Ectodermal cell (in vitro differentiated cells): ENCODE results near the gene ABCB10.
"Not testable (repeated sequence)": the region's sequence is repeated elsewhere in the genome, so short reads cannot be mapped to it uniquely, and the experiment has no call there.

ENCODE experiments used
- H3K27ac ChIP-seq: 2 replicates; pipeline ENCODE4 v1.7.0; 2013; ENCODE audit warnings: mild to moderate bottlenecking, low read depth, low read length; ENCODE audit not compliant: insufficient read depth, poor library complexity, severe bottlenecking
- H3K27me3 ChIP-seq: 2 replicates; pipeline ENCODE4 v1.7.0; 2013; ENCODE audit warnings: mild to moderate bottlenecking, low read length; ENCODE audit not compliant: insufficient read depth, control insufficient read depth, poor library complexity, severe bottlenecking
- H3K36me3 ChIP-seq: one replicate; pipeline ENCODE4 v1.7.0; 2013; ENCODE audit warnings: low read length; ENCODE audit not compliant: control insufficient read depth, insufficient read depth
- H3K4me1 ChIP-seq: one replicate; pipeline ENCODE4 v1.7.0; 2013; ENCODE audit warnings: low read length; ENCODE audit not compliant: control insufficient read depth, insufficient read depth
- H3K4me3 ChIP-seq: 2 replicates; pipeline ENCODE4 v1.7.0; 2013; ENCODE audit warnings: low read depth, low read length, control low read depth; ENCODE audit not compliant: insufficient read depth
- H3K9me3 ChIP-seq: 2 replicates; pipeline ENCODE4 v1.7.0; 2013; ENCODE audit warnings: mild to moderate bottlenecking, low read length, moderate library complexity; ENCODE audit not compliant: control insufficient read depth
- WGBS, 2 experiments: methylation state at CpG; one replicate each; pipeline ENCODE4 v1.1.7; 2013; ENCODE audit warnings: missing lambda C conversion rate in 2 of 2; 5-methylcytosine and 5-hydroxymethylcytosine counted together

The ABCB10 gene

DNA sequence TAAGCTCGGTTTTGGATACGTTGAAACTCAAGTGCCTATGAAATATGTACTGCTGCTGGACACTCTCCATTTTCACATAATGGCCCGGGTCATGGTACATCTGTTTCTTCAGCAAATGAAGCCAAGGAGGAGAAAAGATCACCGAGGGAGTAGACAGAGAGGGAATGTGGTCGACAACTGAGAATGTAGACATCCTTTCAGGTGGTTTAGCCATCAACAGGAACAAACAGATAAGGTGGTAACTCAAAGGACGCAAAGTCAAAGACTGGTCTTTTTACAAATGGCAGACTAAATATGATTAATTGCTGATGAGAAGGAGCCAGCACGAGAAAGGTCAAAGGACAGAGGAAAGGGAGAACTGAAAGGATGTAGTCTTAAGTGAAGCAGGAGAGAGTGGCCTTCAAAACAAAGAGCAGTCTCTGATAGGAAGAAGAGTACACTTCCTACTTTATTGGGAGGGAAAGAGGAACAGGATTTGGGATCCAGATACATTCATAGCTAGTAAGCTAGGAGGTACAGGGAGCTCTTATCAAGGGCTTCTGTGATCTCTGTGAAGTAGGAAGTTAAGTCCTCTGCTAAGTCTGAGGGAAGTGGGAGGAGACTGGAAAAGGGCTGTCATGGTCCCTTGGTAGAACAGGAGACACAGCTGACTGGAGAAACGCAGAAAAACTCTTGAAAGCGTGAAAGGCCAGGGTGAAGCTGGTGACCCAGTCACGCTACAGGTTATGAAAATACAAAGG is 78.7 kb downstream of the ABCB10 start:
- no peak overlapping the region for H3K27ac ChIP-seq
- H3K36me3 ChIP-seq = peaks cover 33% of the 10 kb centered on the region
- 94 to 97% methylated on average over 9 to 10 of the region's 10 CpGs for WGBS, 2 experiments
- H3K4me3 ChIP-seq = no peak overlapping the region
- H3K27me3 ChIP-seq = no peaks in the 10 kb centered on the region
- no peaks in the 10 kb centered on the region for H3K9me3 ChIP-seq
- H3K4me1 ChIP-seq = no peaks in the 10 kb centered on the region

DNA sequence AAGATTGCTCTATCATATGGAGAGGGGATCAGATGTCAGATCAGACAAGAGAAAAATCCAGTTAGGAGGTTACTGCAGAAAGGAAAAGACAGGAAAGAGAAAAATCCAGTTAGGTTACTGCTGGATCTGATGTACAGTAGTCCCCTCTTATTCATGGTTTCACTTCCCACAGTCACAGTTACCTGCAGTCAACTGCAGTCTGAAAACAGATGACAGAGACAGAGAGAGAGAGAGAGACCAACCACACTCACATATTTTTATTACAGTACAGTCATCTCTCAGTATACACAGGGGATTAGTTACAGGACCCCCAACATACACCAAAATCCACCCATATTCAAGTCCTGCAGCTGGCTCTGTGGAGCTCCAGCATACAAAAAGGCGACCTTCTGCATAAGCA is 79.7 kb downstream of the ABCB10 start:
- no peak overlapping the region for H3K27ac ChIP-seq
- peaks cover 32% of the 10 kb centered on the region for H3K36me3 ChIP-seq
- H3K9me3 ChIP-seq = no peaks in the 10 kb centered on the region
- 92 to 97% methylated on average over 1 of the region's 1 CpG for WGBS, 2 experiments
- no peaks in the 10 kb centered on the region for H3K4me1 ChIP-seq
- H3K27me3 ChIP-seq = no peaks in the 10 kb centered on the region
- no peak overlapping the region for H3K4me3 ChIP-seq

DNA sequence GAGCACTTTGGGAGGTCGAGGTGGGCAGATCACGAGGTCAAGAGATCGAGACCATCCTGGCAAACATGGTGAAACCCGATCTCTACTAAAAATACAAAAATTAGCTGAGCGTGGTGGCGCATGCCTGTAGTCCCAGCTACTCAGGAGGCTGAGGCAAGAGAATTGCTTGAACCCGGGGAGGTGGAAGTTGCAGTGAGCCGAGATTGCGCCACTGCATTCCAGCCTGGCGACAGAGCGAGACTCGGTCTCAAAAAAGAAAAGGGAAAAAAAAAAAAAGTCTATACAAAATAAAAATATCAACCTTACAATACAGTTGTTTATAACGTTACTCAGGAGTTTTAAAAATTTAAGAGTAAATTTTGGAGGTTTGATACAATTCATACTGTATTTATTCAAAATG is 82.6 kb downstream of the ABCB10 start:
- H3K27ac ChIP-seq, H3K4me3 ChIP-seq, H3K4me1 ChIP-seq, H3K27me3 ChIP-seq, H3K9me3 ChIP-seq: not testable (repeated sequence)
- 96 to 97% methylated on average over 9 to 11 of the region's 13 CpGs for WGBS, 2 experiments
- H3K36me3 ChIP-seq = peaks cover 26% of the 10 kb centered on the region

DNA sequence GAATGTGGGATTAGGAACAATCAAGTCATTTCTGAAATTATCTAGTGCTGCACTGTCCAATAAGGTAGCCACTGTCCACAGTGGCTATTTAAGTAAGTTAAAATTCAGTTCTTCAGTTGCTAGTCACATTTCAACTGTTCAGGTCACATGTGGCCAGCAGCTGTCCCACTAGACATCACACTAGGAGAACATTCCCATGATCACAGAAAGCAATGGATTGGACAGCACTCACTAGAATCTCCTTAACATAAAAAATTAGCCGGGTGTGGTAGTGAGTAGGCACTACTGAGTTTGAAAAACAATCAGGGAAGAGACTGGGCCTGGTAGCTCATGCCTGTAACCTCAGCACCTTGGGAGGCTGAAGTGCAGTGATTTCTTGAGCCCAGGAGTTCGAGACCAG is 84.0 kb downstream of the ABCB10 start:
- Histone ChIP-seq H3K27ac (no peak overlapping the region), H3K36me3 (peaks cover 26% of the 10 kb centered on the region)
- 94 to 96% methylated on average over 2 of the region's 2 CpGs for WGBS, 2 experiments

DNA sequence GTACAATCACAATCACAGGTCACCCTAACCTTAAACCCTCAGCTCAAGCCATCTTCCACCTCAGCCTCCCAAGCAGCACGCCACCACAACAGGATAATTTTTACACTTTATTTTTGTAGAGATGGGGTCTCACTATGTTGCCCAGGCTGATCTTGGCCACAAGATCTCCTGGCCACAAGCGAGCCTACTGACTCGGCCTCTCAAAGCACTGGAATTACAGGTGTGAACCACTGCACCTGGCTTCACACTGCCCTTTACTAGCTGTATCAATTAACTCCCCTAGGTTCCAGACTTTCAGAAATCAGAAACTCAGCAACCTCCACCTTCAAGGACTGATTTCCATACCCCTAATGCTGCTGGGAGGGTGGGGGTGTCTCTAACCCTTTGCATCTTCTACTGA is 87.3 kb downstream of the ABCB10 start:
- Histone ChIP-seq H3K27me3 (no peaks in the 10 kb centered on the region), H3K4me1 (no peaks in the 10 kb centered on the region), H3K36me3 (peaks cover 20% of the 10 kb centered on the region), H3K27ac (no peak overlapping the region), H3K9me3 (no peaks in the 10 kb centered on the region), H3K4me3 (no peak overlapping the region)
- WGBS, 2 experiments = 94 to 97% methylated on average over 3 of the region's 3 CpGs

More for the DNA sequence above, 84.0 kb downstream of the ABCB10 start:
- Histone ChIP-seq H3K4me1 (no peaks in the 10 kb centered on the region), H3K4me3 (no peak overlapping the region), H3K9me3 (no peaks in the 10 kb centered on the region), H3K27me3 (no peaks in the 10 kb centered on the region)

DNA sequence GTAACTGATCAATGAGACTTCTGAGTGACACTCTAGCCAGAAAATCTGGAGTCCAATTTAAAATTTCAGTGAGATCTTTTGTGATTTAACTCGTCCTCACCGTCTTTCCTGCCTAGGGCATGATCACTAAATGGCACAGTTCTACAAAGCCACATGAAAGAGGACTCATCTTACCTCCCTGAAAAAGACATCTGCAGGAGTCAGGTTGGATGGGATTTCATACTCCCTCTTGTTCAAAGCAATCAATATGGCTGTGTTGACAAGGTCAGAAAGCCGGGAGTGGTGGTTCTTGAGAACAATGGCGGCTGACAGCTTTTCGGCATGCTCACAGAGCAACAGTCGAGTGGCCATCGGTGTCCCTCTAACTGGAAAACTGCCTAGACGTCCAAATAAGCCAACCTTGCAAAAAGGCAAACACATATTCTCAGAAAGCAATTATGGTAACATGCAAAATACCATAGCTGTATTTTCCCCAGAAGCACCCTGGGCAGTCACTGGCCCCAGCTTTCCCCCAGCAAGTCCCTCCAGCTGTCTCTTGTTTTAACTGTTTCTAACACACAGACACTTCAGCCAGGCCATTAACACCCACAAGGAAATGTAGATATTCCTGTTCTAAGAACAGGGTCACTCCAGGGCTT is 88.0 kb downstream of the ABCB10 start:
- WGBS, 2 experiments = 94% methylated on average over 8 of the region's 8 CpGs
- Histone ChIP-seq H3K4me1 (no peaks in the 10 kb centered on the region), H3K9me3 (no peaks in the 10 kb centered on the region), H3K27me3 (no peaks in the 10 kb centered on the region), H3K36me3 (peaks cover 18% of the 10 kb centered on the region), H3K4me3 (no peak overlapping the region), H3K27ac (no peak overlapping the region)

DNA sequence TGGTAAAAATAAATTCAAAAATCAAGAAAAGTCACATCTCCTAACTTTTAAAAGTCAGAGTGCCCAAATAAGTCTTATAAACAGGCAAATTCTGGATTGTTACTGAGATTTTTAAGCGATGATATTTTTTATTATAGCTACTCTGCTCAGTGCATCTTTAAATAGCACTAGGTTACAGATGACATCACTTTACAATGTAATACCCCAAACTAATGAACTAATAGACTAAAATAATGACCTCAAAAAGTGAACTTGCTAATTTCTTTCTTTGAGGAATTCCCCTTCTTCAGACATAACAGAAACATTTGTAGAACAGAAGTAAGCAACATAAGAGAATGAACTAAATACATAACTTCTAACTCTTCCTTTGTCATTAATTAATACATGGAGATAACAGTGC is 91.6 kb downstream of the ABCB10 start:
- no peaks in the 10 kb centered on the region for H3K27me3 ChIP-seq
- no peak overlapping the region for H3K4me3 ChIP-seq
- H3K4me1 ChIP-seq = no peaks in the 10 kb centered on the region
- no peaks in the 10 kb centered on the region for H3K9me3 ChIP-seq
- no peak overlapping the region for H3K27ac ChIP-seq
- 100% methylated on average over 1 of the region's 1 CpG for WGBS, 2 experiments
- H3K36me3 ChIP-seq = peaks cover 27% of the 10 kb centered on the region
